GM23338 (cell line): ENCODE results near the gene SFXN5.

Experiments used
- CREB1 ChIP-seq: fragments of 250-450 bp; sonication (Bioruptor Pico); IDR thresholded peaks from 2 replicates; pipeline ENCODE4 v1.5.0; 2020; ENCODE audit warnings: low read depth, mild to moderate bottlenecking, moderate library complexity
- CTCF ChIP-seq, 2 experiments: fragments of 200-600 bp in 1 of 2; sonication (generic) in 1 of 2; conservative IDR thresholded peaks; 2 replicates each; pipeline versions ENCODE4 v1.5.1 to v1.6.1; 2016 to 2017; ENCODE audit warnings: antibody characterized with exemption in 2 of 2, low read depth in 2 of 2, mild to moderate bottlenecking in 2 of 2, moderate library complexity in 1 of 2
- ETS1 ChIP-seq: IDR thresholded peaks from 2 replicates; pipeline ENCODE4 v1.6.1; 2016; ENCODE audit warnings: antibody characterized with exemption
- EZH2 ChIP-seq: fragments of 200-600 bp; sonication (generic); IDR thresholded peaks from one replicate; pipeline ENCODE4 v1.8.0; 2017; ENCODE audit warnings: antibody characterized with exemption, mild to moderate bottlenecking, low read depth; ENCODE audit not compliant: unreplicated experiment
- EZH2phosphoT487 ChIP-seq: fragments of 200-600 bp; sonication (generic); IDR thresholded peaks from one replicate; pipeline ENCODE4 v1.8.1; 2018; ENCODE audit warnings: antibody characterized with exemption; ENCODE audit not compliant: unreplicated experiment
- JUNB ChIP-seq: IDR thresholded peaks from one replicate; pipeline ENCODE4 v1.6.1; 2016; ENCODE audit warnings: antibody characterized with exemption; ENCODE audit not compliant: unreplicated experiment
- NANOG ChIP-seq: IDR thresholded peaks from 2 replicates; pipeline ENCODE4 v1.6.1; 2016; ENCODE audit warnings: antibody characterized with exemption, borderline replicate concordance
- POLR2AphosphoS5 ChIP-seq: IDR thresholded peaks from 2 replicates; pipeline ENCODE4 v1.6.1; 2016; ENCODE audit warnings: antibody characterized with exemption, low read depth
- STAT1 ChIP-seq: IDR thresholded peaks from one replicate; pipeline ENCODE4 v1.6.1; 2016; ENCODE audit warnings: antibody characterized with exemption; ENCODE audit not compliant: unreplicated experiment
- ZNF114 ChIP-seq: fragments of 250-450 bp; sonication (Bioruptor Pico); IDR thresholded peaks from 2 replicates; pipeline ENCODE4 v1.5.0; 2020; ENCODE audit warnings: mild to moderate bottlenecking, moderate library complexity
- ZNF331 ChIP-seq: fragments of 250-450 bp; sonication (Bioruptor Pico); IDR thresholded peaks from 2 replicates; pipeline ENCODE4 v1.5.0; 2020; ENCODE audit warnings: low read depth, mild to moderate bottlenecking, moderate library complexity
- ZNF462 ChIP-seq: fragments of 250-450 bp; sonication (Bioruptor Pico); IDR thresholded peaks from 2 replicates; pipeline ENCODE4 v1.5.0; 2020; ENCODE audit warnings: mild to moderate bottlenecking, moderate library complexity
- TF ChIP-seq, protein P1 (sequence below): IDR thresholded peaks from one replicate; pipeline ENCODE4 v1.6.1; 2018; ENCODE audit warnings: antibody characterized with exemption; ENCODE audit not compliant: unreplicated experiment

- TF ChIP-seq, protein P1, sequence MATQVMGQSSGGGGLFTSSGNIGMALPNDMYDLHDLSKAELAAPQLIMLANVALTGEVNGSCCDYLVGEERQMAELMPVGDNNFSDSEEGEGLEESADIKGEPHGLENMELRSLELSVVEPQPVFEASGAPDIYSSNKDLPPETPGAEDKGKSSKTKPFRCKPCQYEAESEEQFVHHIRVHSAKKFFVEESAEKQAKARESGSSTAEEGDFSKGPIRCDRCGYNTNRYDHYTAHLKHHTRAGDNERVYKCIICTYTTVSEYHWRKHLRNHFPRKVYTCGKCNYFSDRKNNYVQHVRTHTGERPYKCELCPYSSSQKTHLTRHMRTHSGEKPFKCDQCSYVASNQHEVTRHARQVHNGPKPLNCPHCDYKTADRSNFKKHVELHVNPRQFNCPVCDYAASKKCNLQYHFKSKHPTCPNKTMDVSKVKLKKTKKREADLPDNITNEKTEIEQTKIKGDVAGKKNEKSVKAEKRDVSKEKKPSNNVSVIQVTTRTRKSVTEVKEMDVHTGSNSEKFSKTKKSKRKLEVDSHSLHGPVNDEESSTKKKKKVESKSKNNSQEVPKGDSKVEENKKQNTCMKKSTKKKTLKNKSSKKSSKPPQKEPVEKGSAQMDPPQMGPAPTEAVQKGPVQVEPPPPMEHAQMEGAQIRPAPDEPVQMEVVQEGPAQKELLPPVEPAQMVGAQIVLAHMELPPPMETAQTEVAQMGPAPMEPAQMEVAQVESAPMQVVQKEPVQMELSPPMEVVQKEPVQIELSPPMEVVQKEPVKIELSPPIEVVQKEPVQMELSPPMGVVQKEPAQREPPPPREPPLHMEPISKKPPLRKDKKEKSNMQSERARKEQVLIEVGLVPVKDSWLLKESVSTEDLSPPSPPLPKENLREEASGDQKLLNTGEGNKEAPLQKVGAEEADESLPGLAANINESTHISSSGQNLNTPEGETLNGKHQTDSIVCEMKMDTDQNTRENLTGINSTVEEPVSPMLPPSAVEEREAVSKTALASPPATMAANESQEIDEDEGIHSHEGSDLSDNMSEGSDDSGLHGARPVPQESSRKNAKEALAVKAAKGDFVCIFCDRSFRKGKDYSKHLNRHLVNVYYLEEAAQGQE = no peak
- TF ChIP-seq CTCF (conservative IDR thresholded peaks at IDR 0.05; ENCODE audit: low read depth in 2 of 2) = no peak
- TF ChIP-seq POLR2AphosphoS5 = no peak
- TF ChIP-seq EZH2 = no peak
- TF ChIP-seq EZH2phosphoT487 = no peak
- no peak for TF ChIP-seq STAT1
- TF ChIP-seq JUNB = no peak
- TF ChIP-seq ZNF114 (CRISPR knock-in tag) = no peak
- TF ChIP-seq CREB1 = no peak
- TF ChIP-seq ETS1 = no peak
- no peak for TF ChIP-seq ZNF331 (CRISPR knock-in tag)
- TF ChIP-seq ZNF462 (CRISPR knock-in tag) = no peak
- TF ChIP-seq NANOG = no peak
Observed at GRCh38 chr2:72998724-72999123, 72.8 kb downstream of the SFXN5 start.
